ENCODE data around the gene HTRA3.

The HTRA3 gene

DNA sequence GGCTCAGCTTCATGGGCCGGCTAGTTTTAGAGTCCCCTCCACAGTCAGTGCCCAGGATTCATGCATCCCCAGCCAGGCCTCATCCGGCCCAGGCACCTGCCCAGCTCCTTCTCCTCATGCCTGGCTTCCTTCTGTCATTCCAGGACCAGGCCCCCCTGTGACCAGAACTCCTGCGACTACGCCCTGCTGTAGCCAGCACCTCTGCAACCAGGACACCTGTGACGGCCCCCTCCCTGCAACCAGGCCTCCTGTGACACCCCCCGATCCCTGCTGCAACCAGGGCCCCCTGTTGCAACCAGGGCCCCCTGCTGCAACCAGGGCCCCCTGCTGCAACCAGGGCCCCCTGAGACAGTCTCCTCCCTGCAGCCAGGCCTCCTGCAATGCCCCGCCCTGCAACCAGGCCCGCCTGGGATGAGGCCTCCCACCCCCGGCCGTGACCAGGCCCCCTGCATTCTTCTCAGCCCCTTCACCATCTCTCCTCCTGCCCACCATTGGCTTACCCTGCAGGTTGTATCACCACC, 46.8 kb downstream of the HTRA3 start:
- no peak for DNase-seq

DNA sequence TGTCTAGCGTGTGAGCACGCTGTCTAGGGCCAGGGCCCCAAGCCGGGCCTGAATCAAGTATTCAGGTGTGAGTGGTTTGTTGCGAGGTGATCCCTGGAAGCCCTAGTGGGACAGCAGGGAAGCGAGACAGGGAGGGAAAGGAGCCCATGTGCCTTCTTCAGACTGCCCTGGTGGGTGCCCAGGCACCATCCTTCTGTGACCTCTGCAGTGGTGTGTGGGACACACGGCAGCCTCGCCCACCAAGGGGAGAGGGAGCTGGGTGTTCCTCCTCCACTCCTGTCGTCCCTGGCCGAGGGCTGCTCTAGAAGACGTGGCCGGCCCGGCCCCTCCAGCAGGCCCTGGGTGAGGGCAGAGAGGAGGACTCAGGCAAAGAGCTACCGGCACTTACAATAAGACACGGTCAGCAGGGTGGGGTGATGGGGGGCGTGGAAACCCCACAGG, 47.4 kb downstream of the HTRA3 start:
- DNase-seq = no peak

- DNase-seq = no peak
Observed at GRCh38 chr4:8317474-8317873, 47.9 kb downstream of the HTRA3 start.

- no peak for DNase-seq
Observed at GRCh38 chr4:8318509-8318908, 49.0 kb downstream of the HTRA3 start.

GRCh38 chr4:8319061-8319460, 49.5 kb downstream of the HTRA3 start:
- DNase-seq = no peak

DNA sequence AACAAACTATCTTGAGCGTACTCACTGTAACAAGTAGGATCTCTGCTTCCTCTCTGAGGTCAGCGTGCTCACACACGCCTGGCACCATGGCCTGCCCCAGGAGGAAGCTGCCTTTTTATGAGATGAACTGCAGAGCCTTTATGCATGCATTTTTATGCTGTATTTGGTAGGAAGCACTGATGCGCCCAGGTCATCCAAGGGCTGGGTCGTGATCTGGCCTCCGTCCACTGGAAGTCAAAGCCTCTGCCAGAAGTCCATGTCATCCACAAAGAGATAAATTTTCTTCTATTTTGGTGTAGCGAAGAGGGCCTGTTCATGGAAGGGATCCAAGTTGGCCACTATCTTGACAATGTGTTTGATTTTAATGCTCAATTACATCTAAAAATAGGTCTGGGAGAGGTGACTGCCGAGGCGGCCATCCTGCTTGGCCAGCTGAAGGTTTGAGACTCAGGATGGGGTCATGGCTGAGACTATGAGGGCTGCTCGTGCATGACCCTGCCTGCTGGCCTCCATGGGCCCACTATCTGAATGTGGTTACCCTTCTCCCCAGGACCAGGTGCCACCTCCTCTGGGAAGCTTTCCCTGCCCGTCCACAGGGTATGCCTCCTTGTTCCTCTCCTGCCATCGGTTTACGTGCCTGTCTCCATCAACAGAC, 50.3 kb downstream of the HTRA3 start:
- no peak for DNase-seq

GRCh38 chr4:8320386-8320750, 50.8 kb downstream of the HTRA3 start:
- DNase-seq = no peak

DNA sequence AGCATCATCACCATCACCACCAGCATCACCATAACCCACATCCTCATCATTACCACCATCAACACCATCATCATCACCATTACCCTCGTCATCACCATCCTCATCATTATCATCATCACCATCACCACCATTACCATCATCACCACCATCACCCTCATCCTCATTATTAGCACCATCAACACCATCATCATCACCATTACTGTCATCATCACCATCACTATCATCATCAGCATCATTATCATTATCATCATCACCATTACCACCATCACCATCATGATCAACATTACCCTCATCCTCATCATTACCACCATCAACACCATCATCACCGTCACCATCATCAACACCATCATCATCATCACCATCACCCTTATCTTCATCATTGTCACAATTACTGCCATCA, 51.7 kb downstream of the HTRA3 start:
- DNase-seq = no peak

DNA sequence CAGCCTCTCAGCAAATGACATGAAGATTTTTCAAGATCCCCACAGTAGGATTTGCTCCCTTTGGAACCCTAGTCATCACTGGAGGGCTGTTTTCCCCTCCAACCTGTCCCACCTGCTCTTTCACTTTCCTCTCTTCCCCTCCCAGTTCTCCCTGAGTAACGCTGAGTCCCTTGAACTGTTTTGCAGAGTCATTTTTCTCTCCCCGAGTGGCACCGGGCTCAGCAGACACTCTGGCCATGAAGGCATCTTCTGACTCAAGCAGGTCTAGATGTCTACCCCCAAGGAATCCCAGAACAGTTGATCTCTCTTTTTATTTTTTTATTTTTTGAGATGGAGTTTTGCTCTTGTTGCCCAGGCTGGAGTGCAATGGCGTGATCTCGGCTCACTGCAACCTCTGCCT, 52.2 kb downstream of the HTRA3 start:
- no peak for DNase-seq

- no peak for DNase-seq
Observed at GRCh38 chr4:8322794-8323704, 53.5 kb downstream of the HTRA3 start.

DNA sequence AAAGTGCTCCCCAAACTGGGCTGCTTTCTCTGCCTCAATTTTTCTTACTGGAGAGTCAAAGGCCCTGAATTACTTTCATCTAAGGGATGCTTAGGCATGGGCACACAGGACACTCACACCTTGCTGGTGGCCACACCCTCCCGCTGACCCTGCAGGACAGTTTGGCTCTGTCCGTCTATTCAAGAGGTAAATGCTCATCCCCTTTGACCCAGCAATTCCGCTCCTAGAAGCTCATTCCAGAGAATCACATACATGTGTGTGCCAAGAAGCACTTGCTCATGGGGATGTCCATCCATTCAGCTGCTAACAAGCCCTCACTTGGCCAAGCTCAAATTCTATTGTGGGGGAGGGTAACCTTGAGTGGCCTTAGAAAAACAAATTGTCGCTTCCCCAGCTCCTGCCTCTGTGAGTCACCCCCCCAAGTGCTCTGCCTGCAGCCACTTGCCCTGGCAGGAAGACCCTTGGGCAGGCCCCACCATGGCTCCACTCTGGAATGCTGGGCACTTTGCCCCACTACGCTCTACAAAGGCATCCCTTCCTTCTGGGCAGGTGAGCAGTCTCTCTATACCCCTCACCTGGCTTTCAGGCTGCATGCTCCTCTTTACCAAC, 54.5 kb downstream of the HTRA3 start:
- DNase-seq = no peak

DNA sequence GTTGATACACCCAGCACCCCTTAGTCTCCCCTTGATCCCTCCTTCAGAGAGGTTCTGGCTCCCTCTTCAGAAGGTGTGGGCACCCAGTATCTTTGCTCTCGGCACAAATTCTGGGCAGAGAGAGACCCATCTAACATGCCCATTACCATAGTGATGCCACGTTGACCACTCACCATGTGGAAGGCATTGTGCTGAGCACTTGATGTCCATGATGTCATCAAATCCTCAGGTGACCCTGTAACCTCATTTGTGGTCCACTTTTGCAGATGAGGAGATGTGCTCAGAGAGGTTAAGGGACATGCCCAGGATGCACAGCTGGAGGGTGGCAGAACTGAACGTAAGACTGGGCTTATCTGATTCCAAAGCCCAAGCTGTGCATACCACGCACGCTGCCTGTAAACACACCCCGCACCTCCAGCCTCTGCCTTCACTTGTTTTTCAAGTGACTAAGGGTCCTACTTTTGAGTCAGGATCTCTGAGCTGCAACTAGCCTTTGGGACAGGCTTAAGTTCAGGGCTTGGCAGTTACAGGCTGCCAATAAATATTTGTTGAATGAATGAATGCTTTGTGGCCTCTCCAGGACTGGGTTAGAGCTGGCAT, 55.2 kb downstream of the HTRA3 start:
- DNase-seq = no peak

GRCh38 chr4:8325291-8325973, 55.9 kb downstream of the HTRA3 start:
- DNase-seq = no peak

GRCh38 chr4:8326206-8326605, 56.7 kb downstream of the HTRA3 start:
- no peak for DNase-seq

GRCh38 chr4:8328456-8328855, 58.9 kb downstream of the HTRA3 start:
- no peak for DNase-seq

DNA sequence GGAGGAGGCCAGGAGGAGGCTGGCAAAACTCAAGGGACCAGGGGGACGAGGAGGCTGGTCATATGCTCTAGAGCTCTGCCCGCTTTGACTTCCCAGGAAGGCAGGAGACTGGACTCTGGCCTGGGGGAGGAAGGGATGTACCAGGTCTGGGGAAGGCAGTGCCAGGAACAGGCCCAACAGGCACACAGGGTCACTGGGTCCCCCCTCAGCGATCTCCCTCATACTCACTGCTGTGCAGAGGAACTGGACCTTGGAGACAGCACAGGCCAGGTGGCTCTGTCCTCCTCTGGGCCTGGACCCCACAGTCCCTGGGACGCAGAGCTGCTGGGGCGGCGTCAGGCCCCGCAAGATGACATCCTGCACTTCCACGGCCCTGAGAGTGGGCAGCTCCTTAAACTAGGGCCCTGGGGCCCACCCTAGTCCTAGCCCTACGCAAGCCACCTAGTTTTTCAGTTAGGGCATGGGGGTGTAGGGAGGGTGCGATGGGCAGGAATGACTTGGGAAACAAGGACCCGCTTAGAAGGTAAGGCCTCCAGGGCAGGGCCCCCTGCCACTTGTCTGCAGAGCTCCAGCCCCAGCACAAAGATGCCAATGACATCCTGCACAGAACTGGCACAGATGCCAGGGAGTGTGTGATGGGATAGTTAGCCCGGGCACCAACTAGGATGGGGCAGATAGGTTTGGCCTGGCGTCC, 59.5 kb downstream of the HTRA3 start:
- no peak for DNase-seq

DNA sequence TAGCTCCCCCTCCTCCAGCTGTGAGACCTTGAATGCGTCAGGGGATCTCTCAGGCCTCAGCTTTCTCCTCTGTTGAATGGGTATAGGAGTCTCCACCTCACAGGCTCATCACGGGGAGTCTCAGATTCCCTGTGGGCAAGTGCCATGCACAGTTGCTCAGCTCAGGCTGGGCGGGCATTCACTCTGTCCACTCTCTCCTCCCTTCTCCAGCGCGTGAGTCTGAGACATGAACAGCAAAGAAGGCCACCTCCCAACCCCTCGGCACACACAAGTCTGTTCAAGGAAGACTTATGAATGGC, 60.0 kb downstream of the HTRA3 start:
- DNase-seq = no peak

DNA sequence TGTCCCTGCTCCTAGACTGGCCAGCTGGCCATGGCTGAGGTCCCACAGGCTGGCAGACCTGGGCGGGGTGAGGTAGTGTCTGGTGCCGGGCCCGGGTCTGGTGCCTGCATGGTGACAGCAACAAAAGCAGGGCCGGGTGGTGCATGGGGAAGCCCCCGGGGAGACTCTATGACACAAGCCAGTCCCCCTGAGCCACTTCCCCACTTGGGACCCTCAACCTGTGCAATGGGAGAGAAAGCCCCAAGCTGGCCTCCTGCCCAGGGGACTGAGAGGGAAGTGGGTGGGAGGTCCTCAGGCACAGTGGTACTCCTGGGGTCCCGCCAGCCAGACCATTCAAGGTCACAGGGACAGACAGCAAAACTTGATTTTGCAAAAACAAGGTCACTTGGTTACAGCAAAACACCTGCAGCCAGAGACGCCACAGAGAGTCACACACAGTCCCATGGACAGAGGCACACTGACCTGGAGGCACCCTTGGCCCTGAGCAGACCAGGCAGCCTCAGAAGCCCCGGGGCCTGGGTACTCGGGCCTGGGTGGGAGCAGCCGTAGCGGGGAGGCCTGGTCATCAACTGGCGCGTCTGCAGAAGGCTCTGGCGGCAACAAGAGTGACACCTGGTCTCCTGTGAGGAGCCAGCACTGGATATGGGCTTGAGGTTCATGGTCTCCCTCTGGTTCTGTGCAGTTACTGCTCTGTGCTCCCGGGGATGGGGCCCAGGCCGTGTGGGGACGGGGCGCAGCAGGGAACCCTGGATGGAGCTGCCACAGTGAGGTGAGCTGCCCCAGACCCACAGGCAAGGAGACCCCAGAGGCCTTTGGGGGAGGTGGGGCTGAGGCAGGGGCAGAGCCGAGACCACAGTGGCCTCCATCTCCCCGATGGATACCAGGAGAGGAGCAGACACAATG, 60.6 kb downstream of the HTRA3 start:
- no peak for DNase-seq

GRCh38 chr4:8330821-8331574, 61.4 kb downstream of the HTRA3 start:
- no peak for DNase-seq

DNA sequence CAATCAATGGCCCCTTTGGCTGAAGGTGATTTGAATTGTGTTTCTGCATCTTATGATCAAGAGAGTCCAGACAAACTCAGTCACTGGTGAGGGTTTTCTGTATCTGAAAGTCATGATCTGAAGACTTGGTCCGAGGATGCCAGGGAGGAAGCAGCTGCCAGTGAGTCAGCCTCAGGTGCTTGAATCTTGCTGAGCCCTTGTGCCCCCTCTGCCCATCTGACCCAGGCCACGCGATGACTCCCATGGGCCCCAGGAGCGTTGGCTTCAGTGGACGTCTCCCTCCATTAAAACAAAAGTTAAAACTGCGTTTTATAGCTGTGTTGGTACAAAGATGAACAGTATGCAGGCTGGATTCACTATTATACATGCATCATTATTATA, 62.0 kb downstream of the HTRA3 start:
- DNase-seq = no peak

All from activated CD4-positive, alpha-beta T cell treated with anti-CD3 and anti-CD28 coated beads, Interleukin-2, amount 50 U/mL, for 1 hour (primary cell).